HS-27A (cell line): ENCODE results near the gene AKIRIN2.
A peak's percentile ranks its signal among the peaks of the same experiment; 100 is the strongest.
"Not testable (repeated sequence)": the region's sequence is repeated elsewhere in the genome, so short reads cannot be mapped to it uniquely, and the experiment has no call there.

ENCODE experiments used
- DNase-seq: peaks from one replicate; pipeline ENCODE4 v3.0.0-alpha.2; 2012; ENCODE audit warnings: low read depth, missing footprints

The AKIRIN2 gene

DNA sequence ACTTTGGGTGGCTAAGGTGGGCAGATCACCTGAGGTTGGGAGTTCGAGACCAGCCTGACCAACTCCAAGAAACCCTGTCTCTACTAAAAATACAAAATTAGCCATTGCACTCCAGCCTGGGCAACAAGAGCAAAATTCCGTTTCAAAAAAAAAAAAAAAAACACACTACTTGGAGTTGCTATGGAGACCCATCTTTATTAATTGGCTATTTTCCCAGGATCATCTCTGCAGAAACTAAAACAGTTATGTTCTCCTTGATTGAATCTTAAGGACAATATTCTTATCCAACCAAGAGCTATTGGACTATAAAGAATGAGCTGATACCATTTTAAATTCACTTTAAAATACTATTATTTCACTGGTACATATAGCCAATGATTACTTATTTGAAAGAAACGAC, 14.7 kb downstream of the AKIRIN2 start:
- no peak for DNase-seq

DNA sequence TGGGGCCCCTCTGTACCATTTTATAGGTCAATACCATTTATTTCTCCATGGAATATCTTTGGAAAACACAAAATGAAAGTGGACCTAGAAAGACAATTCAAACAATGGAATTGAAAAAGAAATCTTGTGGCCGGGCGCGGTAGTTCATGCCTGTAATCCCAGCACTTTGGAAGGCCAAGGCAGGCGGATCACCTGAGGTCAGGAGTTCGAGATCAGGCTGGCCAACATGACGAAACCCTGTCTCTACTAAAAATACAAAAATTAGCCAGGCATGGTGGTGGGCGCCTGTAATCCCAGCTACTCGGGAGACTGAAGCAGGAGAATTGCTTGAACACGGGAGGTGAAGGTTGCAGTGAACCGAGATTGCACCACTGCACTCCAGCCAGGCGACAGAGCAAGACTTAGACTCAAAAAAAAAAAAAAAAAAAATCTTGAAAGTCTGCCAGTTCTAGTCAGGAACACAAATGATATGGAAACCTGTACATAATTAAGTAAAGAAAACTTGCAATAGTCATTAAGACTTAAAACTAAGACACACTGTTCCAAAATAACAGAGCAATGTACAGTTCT, 15.3 kb downstream of the AKIRIN2 start:
- not testable (repeated sequence) for DNase-seq

DNA sequence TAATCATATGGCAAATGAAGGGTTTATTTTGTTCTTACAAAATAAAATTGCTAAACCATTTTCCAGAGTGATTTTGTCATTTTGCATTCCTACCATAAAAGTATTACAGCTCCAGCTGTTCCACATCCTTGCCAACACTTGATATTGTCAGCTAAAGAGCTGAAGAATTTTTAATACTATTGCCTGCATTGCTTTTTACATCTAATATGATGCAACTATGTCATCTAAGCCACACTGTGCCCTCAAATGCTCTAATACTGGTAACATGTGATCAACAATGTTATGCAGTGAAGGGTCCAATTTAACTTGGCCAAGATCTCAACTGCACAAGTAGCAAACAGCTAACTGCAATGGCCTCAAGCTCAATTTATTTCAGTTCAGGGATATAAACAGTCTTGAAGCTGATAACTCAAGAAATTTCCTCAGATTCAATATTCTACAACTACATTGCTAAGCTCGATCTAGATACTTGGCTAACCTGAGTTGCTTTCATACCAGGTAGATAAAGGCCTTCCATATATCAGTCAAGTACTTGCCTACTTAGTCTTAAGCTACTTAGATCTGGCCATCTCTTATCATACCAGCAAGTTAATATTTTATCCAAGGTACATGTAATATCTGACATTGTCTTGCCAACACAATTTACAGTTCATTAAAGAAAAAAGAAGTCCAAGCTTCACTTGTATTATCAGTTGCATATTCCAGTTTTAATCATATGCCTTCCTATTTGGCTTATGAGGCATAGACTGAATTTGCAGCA, 17.0 kb downstream of the AKIRIN2 start:
- DNase-seq: no peak

DNA sequence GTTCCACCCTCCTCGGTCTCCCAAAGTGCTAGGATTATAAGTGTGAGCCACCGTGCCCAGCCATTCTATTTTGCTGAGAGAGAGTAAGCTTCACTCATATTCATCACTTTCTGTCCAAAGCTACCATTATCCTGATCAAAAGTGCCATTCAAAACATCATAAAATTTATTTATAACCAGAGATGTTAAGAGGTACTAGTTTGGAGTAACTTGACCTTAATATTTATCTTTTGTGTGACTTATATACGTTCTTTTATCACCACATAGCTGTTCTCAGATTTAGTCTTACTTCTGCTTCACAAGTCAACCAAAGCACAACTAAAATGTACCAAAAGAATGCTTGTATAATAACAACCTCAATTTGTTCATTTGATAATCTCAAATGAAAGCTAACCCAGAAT, 18.1 kb downstream of the AKIRIN2 start:
- no peak for DNase-seq

DNA sequence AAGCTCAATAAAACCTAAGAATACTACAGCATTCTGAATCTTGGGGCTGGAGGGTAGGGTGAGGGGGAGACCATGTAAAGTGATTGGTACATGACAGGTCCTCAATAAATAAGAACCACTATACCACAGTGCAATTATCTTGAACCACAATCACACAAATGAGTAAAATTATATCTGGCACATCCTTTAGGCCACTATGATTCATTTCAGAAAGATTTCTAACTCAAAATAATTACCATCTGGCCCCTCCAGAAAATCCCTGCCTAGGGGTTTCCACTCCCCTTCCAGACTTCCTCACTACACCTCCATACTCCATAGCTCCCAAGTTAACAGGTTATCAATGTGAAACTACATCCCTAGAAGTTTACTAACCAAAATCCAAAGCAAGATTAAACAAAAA, 19.7 kb downstream of the AKIRIN2 start:
- no peak for DNase-seq

DNA sequence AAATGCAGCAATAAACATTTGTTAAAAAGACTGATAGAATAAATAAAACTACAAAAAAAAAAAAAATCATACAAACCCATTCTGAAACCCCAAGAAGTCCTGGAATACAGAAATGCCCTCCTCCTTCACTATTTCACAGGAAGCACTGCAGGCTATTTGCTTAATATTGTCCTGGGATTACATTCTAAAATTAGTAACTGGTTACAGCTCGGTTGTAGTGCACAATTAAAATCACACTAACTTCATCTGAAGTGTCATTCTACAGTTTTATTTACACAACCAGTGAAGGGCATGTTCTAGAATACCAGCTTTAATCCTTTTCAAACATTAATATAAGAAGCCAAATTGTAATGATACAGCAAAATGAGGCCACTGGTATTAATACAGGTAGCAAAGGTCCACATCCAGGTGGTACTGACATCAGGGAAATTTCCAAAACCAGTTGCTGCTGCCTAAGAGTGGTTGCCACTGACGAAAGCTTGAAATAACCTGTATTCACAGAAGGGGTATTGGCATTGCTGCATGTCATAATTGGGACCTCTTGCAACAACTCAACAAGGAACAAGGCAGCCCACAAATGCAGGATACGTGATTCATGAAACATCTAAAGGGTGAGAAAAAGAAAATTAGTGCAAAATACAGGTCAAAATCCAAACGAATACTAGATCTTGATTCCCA, 26.9 kb downstream of the AKIRIN2 start:
- no peak for DNase-seq

DNA sequence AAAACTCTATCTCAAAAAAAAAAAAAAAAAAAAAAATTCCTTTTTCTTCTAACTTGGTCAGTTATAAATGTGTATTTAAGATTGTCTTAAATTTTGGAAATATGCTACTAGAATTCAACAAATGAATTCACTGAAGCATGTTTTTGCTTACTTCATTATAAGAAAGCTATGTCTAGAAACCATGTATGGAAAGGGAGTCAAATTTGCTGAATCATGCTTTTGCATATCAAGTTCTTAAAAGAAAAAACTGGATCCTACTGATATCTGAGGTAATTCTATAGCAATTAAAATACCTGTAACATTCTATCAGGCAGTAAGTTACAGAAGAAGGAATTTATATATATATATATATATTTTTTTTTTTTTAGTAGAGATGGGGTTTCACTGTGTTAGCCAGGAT, 27.7 kb downstream of the AKIRIN2 start:
- no peak for DNase-seq

DNA sequence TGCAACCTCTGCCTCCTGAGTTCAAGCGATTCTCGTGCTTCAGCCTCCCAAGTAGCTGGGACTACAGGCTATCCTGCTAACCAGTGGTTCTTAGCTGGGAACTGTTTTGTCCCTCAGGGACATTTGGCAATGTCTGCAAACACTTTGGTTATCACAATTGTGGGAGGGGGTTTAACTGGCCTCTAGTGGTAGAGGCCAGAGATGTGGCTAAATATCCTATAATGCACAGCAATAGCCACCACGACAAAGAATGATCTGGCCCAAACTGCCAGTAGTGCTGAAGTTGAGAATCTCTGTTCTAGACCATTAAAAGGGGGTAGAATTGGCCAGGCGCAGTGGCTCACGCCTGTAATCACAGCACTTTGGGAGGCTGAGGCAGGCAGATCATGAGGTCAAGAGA, 28.8 kb downstream of the AKIRIN2 start:
- DNase-seq: no peak

DNA sequence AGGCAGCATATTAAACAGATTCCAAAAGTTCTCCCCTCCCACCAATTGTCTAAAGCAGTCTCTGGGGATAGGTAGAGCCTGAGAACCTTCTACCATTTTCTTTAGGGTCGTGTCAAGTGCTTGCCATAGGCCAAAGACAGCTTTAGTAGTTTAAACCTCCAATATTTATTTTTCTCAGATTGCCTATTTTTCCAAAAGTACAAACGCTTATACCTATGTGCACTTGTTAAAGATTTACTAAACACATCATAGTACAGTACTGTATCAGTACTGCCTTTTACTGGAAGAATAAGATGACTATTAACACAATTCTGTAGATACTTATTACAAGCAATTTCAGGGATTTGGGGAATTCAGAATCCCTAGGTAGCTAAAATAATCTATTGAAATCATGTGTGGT, 29.4 kb downstream of the AKIRIN2 start:
- DNase-seq: no peak

DNA sequence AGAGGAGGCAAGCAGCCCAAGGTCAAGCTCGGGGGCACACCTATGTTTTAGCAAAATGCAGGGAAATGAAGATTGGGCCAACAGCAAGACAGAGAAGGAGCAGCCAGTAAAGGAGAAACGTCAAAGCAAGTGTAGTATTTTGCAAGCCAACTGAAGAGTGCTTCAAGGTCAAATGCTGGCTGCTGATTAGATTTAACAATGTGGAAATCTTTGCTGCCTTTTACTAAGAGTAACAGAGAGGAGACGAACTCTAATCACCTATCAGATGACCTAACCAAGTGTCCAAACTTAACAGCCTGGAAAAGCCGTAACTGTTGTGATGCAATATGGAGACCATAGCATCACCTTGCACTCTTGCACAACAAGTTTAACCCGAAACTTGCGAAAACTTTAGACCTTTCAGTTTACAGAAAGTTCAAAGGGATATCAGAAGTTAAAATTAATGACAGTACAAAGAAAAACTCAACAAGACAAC, 30.4 kb downstream of the AKIRIN2 start:
- DNase-seq: no peak

DNA sequence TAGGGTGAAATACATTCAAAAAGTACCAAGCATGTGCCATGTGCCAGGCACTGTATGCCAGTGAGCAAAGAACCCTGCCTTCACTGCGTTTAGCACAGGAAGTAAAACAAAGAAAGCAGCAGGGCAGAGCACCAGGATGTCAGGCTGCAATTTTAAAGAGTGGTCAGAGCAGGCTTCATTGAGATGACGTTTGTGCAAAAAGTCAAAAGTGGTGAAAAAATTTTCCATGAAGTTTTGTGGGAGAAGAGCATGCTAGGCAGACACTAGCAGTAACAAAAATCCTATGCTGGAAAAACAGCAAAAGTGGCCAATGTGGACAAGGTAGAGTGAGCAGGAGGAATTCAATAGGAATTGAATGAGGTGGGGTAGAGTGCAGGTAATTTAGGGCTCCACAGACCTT, 31.3 kb downstream of the AKIRIN2 start:
- DNase-seq: no peak

DNA sequence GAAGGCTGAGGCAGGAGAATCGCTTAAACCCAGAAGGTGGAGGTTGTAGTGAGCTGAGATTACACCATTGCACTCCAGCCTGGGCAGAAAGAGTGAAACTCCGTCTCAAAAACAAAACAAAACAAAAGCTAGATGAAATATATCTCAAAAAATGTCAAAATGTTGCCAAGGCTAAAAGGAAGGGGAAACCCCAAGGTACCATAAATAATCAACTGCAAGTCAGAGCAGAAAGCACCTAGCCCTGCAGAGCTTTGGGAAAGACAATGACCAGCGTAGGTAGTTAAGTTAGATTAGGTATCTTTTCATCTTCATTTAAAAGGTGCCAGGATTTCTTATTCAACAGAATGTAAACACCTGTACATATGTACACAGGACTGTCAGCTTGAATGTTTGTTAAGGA, 33.0 kb downstream of the AKIRIN2 start:
- DNase-seq: no peak

DNA sequence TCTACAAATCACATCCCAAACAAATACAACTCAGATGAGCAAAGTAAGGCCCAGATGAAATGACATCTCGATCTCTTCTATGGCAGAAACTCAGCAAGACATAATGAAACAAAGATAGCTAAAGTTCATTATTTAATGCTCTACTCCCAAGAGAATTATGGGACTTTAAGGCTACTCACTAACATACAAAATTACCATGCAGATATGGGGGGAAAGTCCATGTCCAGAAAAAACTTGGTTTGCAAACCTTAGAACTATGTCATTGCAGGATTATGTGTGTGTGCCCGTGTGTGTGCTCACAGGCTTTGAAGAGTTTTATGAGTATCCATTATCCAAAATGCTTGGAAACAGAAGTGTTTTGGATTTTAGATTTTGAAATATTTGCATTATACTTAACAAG, 34.0 kb downstream of the AKIRIN2 start:
- DNase-seq: no peak

DNA sequence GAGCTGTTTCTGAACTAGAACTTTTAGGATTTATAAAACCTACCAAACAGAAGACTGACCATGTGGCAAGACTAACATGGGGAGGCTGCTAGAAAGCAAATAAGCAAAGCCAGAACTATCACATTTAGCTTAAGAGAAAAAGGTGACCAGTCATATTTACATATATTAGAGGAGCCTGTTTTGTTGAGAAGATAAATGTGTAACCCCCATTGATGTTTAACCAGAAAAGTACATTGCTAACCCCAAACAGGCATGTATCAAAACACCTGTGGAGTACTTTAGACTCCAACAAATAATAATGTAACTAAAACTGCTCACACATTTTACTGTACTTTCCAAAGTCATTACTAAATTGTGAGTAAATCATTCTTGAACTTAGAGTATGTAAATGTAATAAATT, 35.0 kb downstream of the AKIRIN2 start:
- DNase-seq: no peak

DNA sequence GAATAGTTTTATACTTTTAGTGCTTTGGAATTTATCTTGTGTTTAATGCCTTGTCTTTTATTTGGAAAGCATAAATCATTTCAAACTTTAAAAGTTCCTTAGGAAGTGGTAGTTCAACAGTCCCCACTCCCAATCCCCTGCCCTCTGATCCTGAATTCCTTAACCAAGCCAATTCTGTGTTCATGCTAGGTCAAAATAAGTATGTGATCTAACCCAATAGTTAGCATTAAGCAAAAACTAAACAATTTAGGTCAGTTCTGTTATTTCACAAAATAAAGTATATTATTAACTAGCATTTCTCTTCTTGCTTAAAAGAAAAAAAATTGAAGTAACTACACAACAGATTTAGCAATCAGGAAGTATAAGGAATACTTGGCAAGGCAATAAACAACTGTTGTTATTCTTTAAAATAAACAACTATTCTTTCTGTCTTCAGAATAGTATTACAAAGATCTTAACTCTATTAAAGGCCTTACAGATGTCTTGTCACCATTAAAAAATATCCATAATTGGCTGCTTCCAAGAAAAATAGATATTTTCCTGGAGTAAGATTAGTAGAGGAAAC, 37.0 kb downstream of the AKIRIN2 start:
- DNase-seq: no peak

DNA sequence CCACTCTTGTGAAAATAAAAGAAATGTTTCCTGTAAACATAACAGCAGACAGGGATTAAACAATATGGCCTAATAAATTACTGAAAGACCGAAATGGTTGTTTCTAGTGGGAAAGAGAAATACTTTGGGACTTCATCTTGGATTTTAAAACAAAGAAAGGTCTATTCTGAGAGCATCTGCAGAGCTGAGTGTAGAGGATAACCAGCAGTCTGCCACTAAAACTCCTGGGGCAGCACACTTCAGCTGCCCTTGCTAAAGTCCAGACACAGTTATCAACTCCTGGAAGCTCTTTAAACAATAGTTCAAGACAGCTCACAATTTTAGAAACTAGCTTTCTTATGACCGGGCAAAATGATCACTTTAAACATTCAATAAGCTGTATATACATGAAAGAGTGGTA, 38.6 kb downstream of the AKIRIN2 start:
- no peak for DNase-seq

DNA sequence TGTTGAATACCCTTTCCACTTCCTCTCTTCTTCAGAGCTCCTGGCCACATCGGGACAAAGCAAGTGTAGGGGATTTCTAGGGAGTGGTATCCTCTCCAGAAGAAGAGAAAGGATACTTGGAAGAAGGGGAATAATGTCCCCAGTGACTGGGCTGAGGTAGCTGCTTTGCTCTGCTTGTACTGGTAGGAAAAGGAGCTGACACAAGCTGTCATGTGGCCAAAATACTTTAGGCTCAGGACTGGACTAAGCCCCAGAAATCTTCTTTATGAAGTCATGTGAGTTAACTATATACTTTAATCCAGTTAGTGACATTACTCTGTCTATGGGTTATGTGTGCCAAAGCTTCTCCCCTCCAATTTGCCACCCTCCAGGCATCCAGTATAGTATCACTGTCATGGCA, 40.5 kb downstream of the AKIRIN2 start:
- no peak for DNase-seq

DNA sequence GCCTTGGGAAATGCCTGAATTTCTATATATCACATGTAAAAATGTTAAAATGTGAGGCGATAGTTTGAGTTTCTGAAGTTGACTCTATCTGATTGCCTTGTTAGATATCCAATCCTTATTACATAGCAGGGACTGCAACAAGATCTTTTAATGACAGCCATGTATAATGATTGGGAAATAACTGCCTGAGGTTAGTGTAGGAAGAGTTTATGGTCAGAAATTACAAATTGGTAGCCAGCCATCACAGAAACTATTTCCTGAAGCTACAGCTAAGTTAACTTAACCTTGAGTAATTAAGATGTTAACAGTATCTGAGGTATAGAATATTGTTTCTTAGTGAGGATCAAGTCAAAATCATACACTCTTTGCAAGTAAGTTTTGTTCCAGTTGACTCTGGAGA, 41.0 kb downstream of the AKIRIN2 start:
- no peak for DNase-seq

DNA sequence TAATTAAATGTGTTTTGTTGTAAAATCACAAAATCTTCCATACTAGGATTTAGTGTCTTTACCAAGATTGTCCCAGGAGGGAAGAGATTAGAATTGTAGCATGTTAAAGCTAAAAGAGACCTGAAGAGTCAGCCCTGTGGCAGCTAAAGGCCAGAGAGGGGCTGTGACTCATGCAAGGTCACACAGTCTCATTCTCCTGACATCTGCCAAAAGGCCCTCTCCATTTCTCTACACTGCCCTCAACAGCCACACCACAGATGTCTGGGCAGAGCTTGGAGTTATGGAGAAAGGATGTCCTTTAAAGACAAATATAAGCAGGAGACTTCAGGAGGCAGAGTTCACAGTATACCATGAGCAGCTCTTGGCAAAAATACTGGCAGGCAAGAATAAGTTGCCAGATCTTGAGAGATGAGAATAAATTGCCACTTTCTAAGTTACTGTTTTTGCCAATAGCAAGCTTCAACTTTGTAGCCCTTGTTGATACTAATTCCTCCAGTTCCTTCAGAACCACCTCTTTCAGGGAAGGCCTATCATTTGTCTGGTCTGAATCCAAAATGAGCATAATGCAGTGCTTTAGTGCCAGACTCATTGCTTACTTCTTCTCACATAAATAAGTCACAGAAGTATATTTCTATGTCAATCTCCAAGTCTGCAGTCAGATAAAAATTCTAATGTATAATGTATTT, 41.7 kb downstream of the AKIRIN2 start:
- peak; percentile 47 for DNase-seq

DNA sequence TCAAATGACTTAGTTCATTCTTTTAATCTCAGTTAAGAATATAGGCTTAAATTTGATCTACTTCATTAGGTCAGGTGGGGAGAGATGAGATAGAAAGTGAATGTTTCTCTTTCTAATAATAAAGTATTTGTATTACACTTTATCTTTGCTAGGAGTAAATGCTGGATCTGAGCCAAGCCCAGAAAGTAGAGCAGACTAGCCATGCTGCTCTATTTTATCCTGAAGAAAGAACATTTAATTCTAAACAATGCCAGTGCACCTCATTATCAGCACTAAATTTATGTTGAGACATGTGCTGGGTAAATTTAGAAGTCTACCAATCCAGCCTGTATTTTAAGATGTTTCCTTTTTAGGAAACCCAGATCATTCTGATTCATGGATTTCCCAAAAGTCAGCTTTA, 43.5 kb downstream of the AKIRIN2 start:
- no peak for DNase-seq

DNA sequence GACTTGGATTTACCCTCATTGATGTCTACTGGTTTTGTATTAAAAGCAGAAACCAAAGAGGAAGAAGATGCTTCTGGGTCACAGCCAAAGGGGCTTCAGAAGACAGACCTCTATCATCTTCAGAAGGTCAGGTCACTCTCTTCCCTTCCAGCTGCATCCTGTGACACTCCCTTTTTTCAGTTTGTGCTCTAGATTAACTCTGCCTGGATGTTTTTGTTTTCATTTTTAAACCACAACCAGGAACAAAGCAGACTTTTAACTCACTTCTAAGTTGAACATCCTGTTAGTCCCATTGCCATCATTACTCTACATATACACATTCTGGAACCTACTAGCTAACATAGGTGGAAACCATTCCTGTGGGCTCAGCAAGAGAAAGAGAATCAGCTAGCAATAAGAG, 45.2 kb downstream of the AKIRIN2 start:
- DNase-seq: no peak

DNA sequence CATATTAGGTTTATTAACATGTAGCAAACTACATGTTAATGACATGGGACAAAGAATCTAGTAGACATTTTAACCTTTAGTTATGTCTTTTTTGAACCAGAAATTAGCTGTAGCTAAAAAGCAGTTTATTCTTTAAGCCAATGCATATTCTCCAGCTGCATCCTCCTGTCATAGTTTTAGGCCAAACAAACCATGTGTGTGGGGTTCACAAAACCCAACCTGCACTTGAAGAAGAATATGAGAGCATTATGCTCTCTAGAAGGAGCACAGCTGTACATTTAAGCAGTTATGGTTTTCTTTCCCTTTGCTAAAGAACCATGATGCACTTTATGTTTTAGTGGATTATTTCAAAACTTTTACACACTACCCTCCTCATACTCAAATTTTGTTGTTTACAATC, 46.2 kb downstream of the AKIRIN2 start:
- no peak for DNase-seq
